Measurements from ENCODE around the gene CYP2A13.
"Not testable (repeated sequence)": the region's sequence is repeated elsewhere in the genome, so short reads cannot be mapped to it uniquely, and the experiment has no call there.

The CYP2A13 gene

GRCh38 chr19:41088151-41088550 lies at the start of gene CYP2A13:
TSS of gene CYP2A13 (plus strand) at chr19:41088451. CDS start at chr19:41088472, 21 bp downstream.
- no peak for DNase-seq

DNA sequence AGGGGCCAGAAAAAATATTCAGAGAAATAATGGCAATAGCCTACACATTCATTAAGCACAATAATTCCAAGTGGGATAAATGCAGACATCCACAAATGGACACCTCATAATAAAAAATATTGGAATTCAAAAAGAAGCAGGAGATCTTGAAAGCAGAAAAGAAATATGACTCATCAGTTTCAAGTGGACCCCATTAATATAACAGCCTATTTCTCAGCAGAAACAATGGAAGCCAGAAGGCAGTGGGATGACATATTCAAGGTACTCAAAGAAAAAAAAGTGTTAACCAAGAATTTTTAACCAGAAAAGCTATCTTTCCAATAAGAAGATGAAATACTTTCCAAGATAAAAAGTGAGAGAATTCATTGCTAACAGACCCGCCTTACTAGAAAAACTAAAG lies 48.4 kb upstream of the CYP2A13 start:
- peak; percentile 24 for DNase-seq

GRCh38 chr19:41045095-41045494 lies 43.2 kb upstream of the CYP2A13 start:
- not testable (repeated sequence) for DNase-seq

- no peak for DNase-seq
These were observed 37.8 kb upstream of the CYP2A13 start for GRCh38 chr19:41050426-41050825.

DNA sequence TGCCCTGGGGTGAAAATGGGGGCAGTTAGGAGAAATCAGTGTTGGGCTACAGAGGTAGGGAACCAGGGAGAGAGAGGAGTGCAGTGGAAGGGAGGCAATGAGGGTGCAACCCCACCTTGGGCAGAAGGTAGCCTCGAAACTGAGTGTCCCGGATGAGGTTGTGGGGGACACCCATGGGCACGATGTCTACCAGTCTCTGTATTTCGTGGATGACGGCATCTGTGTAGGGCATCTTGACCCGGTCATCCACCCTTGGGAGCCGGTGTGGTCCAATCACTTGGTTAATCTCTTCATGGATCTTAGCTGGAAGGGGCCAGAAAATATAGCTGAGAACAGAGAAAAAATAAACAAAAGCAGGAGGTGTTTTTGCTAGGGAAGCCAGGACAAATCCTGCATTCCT lies 36.1 kb upstream of the CYP2A13 start:
- not testable (repeated sequence) for DNase-seq

DNA sequence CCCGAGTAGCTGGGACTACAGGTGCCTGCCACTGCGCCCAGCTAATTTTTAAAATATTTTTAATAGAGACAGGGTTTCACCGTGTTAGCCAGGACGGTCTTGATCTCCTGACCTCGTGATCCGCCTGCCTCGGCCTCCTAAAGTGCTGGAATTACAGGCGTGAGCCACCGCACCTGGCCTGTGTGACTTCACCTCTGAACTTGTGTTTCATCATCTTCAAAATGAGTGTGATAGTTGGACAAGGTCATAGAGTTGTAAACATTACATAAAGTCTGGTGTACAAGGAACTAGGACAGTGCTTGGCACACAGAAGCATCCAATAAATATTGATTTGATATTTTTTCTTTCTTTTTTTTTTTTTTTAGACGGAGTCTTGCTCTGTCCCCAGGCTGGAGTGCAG lies 34.9 kb upstream of the CYP2A13 start:
- DNase-seq = not testable (repeated sequence)

GRCh38 chr19:41064974-41065569 lies 23.2 kb upstream of the CYP2A13 start:
- DNase-seq = peak; percentile 11

DNA sequence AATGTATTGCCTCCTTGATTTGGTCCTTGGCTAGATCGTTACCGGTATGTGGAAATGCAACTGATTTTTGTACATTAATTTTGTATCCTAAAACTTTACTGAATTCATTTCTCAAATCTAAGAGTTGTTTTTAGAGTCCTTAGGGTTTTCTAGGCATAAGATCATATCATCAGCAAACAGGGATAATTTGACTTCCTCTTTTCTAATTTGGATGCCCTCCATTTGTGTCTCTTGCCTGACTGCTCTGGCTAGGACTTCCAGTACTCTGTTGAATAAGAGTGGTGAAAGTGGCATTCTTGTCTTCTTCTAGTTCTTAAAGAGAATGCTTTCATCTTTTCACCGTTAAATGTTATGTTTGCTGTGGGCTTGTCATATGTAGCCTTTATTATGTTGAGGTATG lies 12.0 kb upstream of the CYP2A13 start:
- no peak for DNase-seq

DNA sequence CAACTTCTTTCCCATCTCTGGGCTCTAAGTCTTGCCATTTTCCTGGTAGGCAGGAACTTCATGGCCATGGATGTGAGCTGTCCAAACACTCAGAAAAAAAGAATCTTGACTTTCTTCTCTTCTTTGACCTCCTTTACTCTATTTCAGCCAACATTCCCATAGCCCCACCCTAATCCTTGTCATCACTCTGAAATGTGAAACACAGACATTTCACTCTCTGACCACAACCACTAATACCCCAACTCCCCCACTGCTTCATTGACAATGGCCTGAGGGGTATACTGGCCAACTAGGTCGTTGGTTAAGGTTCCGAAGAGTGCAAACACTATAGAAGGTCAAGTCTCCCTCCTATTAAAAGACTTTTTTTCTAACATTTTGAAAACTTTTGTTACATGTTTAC lies 4.7 kb upstream of the CYP2A13 start:
- DNase-seq = no peak

DNA sequence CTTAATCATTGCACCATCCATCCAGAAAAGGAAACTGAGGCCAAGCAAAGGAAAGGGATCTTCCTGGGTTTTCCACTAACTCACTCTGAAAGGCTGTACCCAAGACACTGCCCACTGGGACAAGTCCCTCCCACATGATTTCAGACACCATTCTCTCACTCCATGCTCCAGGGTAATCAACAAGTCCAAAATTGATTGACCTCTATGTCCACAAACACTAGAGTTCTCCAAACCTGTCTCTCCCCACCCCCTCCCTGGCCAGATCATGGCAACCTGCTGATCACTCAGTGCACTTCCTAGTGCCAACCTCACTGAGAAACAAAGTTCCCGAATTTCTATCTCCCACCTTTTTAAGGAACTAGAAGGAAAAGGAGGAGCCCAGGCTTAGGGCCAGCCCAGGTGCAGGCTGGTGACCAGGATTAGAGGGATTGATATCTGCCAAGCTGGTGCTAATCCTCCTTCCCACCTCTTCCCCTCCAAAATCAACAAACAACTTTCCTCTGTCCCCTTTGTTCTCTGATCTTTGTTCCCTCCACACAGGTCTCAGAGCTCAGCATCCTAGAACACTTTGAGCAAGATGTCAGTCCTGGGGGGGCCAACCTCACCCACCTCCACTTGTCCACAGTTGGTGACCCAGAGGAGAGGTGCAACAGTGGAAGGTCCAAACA lies 2.4 kb upstream of the CYP2A13 start:
- DNase-seq = no peak

DNA sequence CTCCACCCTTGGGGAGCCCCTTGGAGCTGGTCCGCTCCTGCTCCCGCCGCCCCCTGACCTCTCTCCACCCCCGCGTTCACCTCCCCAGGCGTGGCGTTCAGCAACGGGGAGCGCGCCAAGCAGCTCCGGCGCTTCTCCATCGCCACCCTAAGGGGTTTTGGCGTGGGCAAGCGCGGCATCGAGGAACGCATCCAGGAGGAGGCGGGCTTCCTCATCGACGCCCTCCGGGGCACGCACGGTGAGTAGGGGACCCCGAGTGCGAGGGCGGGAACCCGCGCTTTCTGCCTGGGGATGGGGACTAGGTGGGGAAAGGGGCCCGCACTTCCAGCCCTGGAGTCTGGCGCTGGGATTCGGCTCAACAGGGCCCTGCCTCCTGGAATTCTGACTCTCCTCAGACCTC lies 1.7 kb downstream of the CYP2A13 start:
- no peak for DNase-seq

DNA sequence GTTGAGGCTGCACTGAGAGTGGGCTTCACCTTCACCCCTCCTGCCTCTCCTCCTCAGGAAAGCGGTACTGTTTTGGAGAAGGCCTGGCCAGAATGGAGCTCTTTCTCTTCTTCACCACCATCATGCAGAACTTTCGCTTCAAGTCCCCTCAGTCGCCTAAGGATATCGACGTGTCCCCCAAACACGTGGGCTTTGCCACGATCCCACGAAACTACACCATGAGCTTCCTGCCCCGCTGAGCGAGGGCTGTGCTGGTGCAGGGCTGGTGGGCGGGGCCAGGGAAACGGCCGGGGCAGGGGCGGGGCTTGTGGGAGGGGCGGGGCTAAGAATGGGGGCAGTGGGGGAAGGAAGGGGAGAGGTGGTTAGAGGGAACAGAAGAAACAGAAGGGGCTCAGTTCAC lies 7.5 kb downstream of the CYP2A13 start:
- DNase-seq = no peak

DNA sequence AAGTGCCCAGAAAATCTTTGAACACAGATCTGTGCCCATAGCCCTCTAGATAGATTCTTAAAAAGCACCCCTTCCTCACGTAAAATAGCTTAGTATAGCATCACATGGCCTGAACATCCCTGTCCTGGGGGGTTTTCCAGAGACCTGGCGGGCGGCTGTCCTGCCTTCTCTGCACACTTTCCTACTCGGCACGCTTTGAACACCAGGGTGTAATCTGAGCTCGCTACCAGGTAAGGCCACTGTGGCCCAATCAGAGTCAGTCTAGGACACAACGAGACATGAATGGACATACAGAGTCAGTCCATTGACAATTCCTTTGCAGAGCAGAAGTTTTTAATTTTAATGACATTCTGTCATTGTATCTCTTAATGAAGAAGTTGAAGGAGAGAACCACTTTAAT lies 8.1 kb downstream of the CYP2A13 start:
- no peak for DNase-seq

DNA sequence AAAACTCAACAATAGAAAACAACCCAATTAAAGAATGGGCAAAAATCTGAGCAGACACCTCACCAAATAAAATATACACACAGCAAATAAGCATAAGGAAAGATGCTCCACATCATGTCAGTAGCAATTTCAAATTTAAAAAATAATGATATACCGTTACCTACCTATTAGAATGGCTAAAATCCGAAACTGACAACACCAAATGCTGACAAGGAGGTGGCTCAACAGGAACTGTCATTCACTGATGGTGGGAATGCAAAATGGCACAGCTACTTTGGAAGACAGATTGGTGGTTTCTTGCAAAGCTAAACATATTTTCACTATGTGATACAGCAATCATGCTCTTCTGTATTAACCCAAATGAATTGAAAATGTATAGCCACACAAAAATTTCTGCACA lies 9.1 kb downstream of the CYP2A13 start:
- DNase-seq = no peak

DNA sequence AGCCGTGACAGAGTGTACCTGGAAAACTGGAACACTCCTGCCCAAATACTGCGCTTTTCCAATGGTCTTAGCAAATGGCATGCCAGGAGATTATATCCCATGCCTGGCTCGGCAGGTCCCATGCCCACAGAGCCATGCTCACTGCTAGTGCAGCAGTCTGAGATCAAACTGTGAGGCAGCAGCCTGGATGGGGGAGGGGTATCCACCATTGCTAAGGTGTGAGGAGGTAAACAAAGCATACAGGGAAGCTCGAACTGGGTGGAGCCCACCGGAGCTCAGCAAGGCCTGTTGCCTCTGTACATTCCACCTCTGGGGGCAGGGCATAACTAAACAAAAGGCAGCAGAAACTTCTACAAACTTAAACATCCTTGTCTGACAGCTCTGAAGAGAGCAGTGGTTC lies 10.5 kb downstream of the CYP2A13 start:
- no peak for DNase-seq

DNA sequence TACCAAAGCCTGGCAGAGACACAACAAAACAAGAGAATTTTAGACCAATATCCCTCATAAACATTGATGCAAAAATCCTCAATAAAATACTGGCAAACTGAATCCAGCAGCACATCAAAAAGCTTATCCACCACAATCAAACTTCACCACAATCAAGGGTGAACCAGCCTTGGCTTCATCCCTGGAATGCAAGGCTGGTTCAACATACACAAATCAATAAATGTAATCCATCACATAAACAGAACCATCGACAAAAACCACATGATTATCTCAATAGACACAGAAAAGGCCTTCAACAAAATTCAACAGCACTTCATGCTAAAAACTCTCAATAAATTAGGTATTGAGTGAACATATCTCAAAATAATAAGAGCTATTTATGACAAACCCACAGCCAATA lies 14.0 kb downstream of the CYP2A13 start:
- not testable (repeated sequence) for DNase-seq

DNA sequence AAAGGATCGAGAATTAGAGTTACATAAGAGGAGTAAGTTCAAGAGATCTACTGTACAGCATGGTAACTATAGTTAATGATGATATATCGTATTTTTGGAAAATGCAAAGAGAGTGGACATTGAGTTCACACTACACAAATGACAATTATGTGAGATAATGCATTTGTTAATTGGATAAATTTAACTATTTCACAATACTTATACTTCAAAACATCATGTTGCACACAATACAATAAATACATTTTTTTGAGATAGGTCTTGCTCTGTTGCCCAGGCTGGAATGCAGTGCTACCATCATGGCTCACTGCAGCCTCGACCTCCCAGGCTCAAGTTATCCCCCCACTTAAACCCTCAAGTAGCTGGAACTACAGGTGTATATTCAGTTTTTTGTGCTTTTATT lies 17.9 kb downstream of the CYP2A13 start:
- DNase-seq = no peak

- DNase-seq = no peak
These were observed 23.0 kb downstream of the CYP2A13 start for GRCh38 chr19:41111296-41111695.

GRCh38 chr19:41111750-41112295 lies 23.6 kb downstream of the CYP2A13 start:
- no peak for DNase-seq

DNA sequence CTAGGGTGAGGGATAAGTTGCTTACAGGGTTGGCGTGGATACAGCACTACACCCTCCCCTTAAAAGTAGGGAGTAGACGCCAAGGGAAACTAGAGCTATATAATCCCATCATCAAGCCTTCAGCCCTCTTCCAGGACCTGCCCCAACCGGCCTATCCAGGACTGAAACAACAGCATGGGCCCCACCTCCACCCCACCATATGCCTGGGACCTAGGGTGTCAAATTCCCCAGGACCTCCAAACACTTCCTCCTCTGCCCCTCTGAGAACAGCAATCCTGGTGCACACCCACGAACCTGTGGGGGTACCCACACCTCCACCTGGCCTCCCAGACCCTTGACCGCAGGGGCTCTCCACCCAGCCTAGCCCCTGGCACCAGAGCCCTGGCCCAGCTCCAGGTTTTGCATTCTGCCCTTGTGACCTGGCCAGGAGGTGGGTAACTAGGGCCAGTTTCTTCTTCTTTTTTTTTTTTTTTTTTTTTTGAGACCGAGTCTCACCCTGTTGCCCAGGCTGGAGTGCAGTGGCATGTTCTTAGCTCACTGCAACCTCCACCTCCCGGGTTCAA lies 24.6 kb downstream of the CYP2A13 start:
- DNase-seq = no peak

- no peak for DNase-seq
These were observed 25.9 kb downstream of the CYP2A13 start, which contains the start of gene CYP2F1 for GRCh38 chr19:41114132-41114531. TSS of gene CYP2F1 (plus strand) at chr19:41114432. CDS start at chr19:41116189, 1,757 bp downstream.

- no peak for DNase-seq
These were observed 28.0 kb downstream of the CYP2A13 start for GRCh38 chr19:41116261-41116660.

- not testable (repeated sequence) for DNase-seq
These were observed 33.0 kb downstream of the CYP2A13 start for GRCh38 chr19:41120929-41121911.
